Muscle of leg (tissue), 11 donors: ENCODE measurements around the gene EPS8. TPM values are rescaled to one million over a fixed set of nuclear protein-coding genes. Genes with fewer than 3 reads are reported as not detected.
"Not testable (repeated sequence)": the region's sequence is repeated elsewhere in the genome, so short reads cannot be mapped to it uniquely, and the experiment has no call there.

ENCODE experiments used
- DNase-seq: peaks from one replicate; pipeline ENCODE4 v3.0.0; 2013
- H3K27ac ChIP-seq: one replicate; pipeline ENCODE4 v1.5.1; 2013; ENCODE audit warnings: mild to moderate bottlenecking, low read length, control low read depth
- H3K27me3 ChIP-seq: one replicate; pipeline ENCODE4 v1.6.1; 2013; ENCODE audit warnings: low read length; ENCODE audit not compliant: control insufficient read depth, insufficient read depth
- H3K36me3 ChIP-seq: one replicate; pipeline ENCODE4 v1.6.1; 2013; ENCODE audit warnings: low read length; ENCODE audit not compliant: control insufficient read depth, insufficient read depth
- H3K4me1 ChIP-seq: one replicate; pipeline ENCODE4 v1.6.1; 2013; ENCODE audit warnings: low read length; ENCODE audit not compliant: control insufficient read depth, insufficient read depth
- H3K4me3 ChIP-seq: one replicate; pipeline ENCODE4 v1.5.1; 2013; ENCODE audit warnings: low read length, control low read depth
- H3K9me3 ChIP-seq: replicated peaks from 2 replicates; pipeline ENCODE4 v1.6.1; 2013; ENCODE audit warnings: low read depth, low read length; ENCODE audit not compliant: control insufficient read depth
- WGBS: methylation state at CpG from one replicate; pipeline ENCODE4 v1.1.5; 2013; ENCODE audit warnings: missing lambda C conversion rate; ENCODE audit not compliant: insufficient coverage; 5-methylcytosine and 5-hydroxymethylcytosine counted together
- polyA plus RNA-seq, 8 donors: library from polyadenylated mRNA; unstranded; fragments of 120-200 nt; gene quantifications; one replicate each; pipeline versions ENCODE4 v1.2.1 to v1.2.3, GENCODE V29; 2013; ENCODE audit warnings: inconsistent platforms in 1 of 8, low replicate concordance in 1 of 8; ENCODE audit not compliant: insufficient read length in 8 of 8, insufficient read depth in 1 of 8
- total RNA-seq: library from RNA; stranded (reverse); fragments of 120-200 nt; gene quantifications from one replicate; pipeline ENCODE4 v1.2.4, GENCODE V29; 2013

The EPS8 gene
- total and polyA plus RNA-seq, 9 donors = 27.2 to 52.6 (median 37.1) TPM

DNA sequence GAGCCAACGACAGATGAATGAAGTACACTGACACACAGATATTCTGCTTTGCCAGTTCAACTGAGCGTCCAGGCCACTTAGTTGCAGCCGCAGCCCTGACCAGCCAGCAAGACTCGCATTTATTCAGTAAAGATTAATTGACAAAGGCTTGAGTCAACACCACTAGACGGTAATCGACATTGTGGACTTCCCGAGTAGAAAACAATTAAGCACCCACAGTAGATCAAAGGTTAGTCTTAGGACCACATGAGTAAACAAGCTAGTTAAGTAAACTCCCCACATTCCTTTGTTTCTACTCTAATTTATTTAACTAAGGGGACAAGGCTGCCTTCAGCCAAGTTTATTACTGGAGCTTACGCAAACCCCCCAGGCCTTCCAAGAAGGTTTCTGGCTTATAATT, 172.7 kb downstream of the EPS8 start:
- H3K9me3 ChIP-seq = peaks cover 12% of the 10 kb centered on the region
- 98% methylated on average over 7 of the region's 8 CpGs for WGBS
- not testable (repeated sequence) for H3K36me3 ChIP-seq, H3K4me1 ChIP-seq, H3K27ac ChIP-seq, DNase-seq, H3K4me3 ChIP-seq, H3K27me3 ChIP-seq

DNA sequence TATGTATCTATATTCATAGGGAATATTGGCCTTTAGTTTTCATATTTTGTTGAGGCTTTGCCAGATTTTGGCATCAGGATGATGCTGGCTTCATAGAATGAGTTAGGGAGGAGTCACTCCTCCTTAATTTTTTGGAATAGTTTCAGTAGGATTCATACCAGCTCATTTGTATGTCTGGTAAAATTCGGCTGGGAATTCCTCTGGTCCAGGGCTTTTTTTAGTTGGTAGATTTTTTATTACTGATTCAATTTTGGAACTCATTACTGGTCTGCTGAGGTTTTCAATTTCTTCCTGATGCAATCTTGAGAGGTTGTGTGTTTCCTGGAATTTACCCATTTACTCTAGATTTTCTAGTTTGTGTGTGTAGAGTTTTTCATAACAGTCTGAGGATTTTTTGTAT, 175.2 kb downstream of the EPS8 start:
- Histone ChIP-seq H3K36me3 (no peaks in the 10 kb centered on the region), H3K9me3 (peaks cover 12% of the 10 kb centered on the region), H3K4me1 (no peaks in the 10 kb centered on the region), H3K27me3 (no peaks in the 10 kb centered on the region), H3K4me3 (no peak overlapping the region), H3K27ac (no peak overlapping the region)
- WGBS = no CpG with 5 or more reads among the region's 1 CpG
- DNase-seq = no peak

GRCh38 chr12:15608941-15609340, 180.2 kb downstream of the EPS8 start:
- Histone ChIP-seq H3K9me3 (peaks cover 5% of the 10 kb centered on the region), H3K27me3 (no peaks in the 10 kb centered on the region), H3K4me1 (peaks cover 7% of the 10 kb centered on the region), H3K36me3 (no peaks in the 10 kb centered on the region), H3K27ac (no peak overlapping the region), H3K4me3 (no peak overlapping the region)
- no peak for DNase-seq
- 88% methylated on average over 1 of the region's 1 CpG for WGBS

GRCh38 chr12:15608406-15608805, 180.8 kb downstream of the EPS8 start:
- Histone ChIP-seq H3K9me3 (peaks cover 2% of the 10 kb centered on the region), H3K4me1 (peaks cover 8% of the 10 kb centered on the region), H3K27me3 (no peaks in the 10 kb centered on the region), H3K4me3 (no peak overlapping the region), H3K27ac (no peak overlapping the region), H3K36me3 (no peaks in the 10 kb centered on the region)
- no peak for DNase-seq
- WGBS = 60% methylated on average over 1 of the region's 1 CpG

- Histone ChIP-seq H3K36me3 (no peaks in the 10 kb centered on the region), H3K27ac (no peak overlapping the region), H3K4me3 (no peak overlapping the region), H3K27me3 (no peaks in the 10 kb centered on the region), H3K9me3 (no peaks in the 10 kb centered on the region), H3K4me1 (peaks cover 11% of the 10 kb centered on the region)
- WGBS = no CpG with 5 or more reads among the region's 10 CpGs
- peak; percentile 33 for DNase-seq
These were observed 183.2 kb downstream of the EPS8 start for GRCh38 chr12:15605881-15606590.

DNA sequence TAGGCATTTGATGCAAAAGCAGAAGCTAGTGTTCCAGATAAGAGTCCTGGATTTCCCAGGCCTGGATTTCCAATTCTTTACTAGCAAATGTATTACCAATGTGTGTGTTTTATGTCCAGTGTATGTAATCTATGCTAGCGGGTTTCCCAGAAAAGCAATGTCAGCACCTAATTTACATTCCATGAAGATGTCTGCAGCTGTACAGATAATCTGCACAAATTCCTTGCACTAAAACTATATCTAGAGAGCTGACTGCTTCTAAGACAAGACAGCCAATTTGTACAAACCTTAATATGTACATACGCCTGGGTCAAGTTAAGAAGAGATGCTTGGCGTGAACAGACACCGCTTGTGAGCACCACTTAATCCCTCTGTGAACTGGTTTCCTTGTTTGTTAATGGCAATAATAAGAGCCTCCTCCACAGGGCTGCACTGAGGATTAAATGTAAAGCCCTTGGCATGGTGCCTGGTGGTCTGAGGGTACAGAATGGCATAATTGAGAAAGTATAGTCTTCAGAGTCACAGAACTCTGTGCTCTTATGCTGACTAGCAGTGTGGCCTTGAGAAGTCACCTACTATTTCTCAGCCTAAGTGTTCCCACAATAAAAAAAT, 185.6 kb downstream of the EPS8 start:
- no peaks in the 10 kb centered on the region for H3K36me3 ChIP-seq
- WGBS = no CpG with 5 or more reads among the region's 4 CpGs
- no peak overlapping the region for H3K4me3 ChIP-seq
- no peaks in the 10 kb centered on the region for H3K9me3 ChIP-seq
- no peaks in the 10 kb centered on the region for H3K27me3 ChIP-seq
- DNase-seq = peak; percentile 73
- H3K27ac ChIP-seq = no peak overlapping the region
- peaks cover 16% of the 10 kb centered on the region for H3K4me1 ChIP-seq

GRCh38 chr12:15602051-15602672, 187.0 kb downstream of the EPS8 start:
- Histone ChIP-seq H3K36me3 (no peaks in the 10 kb centered on the region), H3K27ac (no peak overlapping the region), H3K4me1 (peaks cover 16% of the 10 kb centered on the region), H3K4me3 (no peak overlapping the region), H3K27me3 (no peaks in the 10 kb centered on the region), H3K9me3 (no peaks in the 10 kb centered on the region)
- no CpG with 5 or more reads among the region's 3 CpGs for WGBS
- DNase-seq = no peak

- Histone ChIP-seq H3K27ac (no peak overlapping the region), H3K4me3 (no peak overlapping the region), H3K27me3 (no peaks in the 10 kb centered on the region), H3K4me1 (peaks cover 16% of the 10 kb centered on the region), H3K9me3 (no peaks in the 10 kb centered on the region), H3K36me3 (no peaks in the 10 kb centered on the region)
- WGBS = no CpG with 5 or more reads among the region's 1 CpG
- no peak for DNase-seq
These were observed 187.9 kb downstream of the EPS8 start for GRCh38 chr12:15601210-15601800.

GRCh38 chr12:15600223-15600935, 188.8 kb downstream of the EPS8 start:
- Histone ChIP-seq H3K4me3 (no peak overlapping the region), H3K4me1 (peaks cover 13% of the 10 kb centered on the region), H3K27ac (no peak overlapping the region), H3K27me3 (no peaks in the 10 kb centered on the region), H3K36me3 (no peaks in the 10 kb centered on the region), H3K9me3 (no peaks in the 10 kb centered on the region)
- no peak for DNase-seq
- no CpG with 5 or more reads among the region's 7 CpGs for WGBS
